GM21723 (cell line): ENCODE results near the gene DPP7.

ENCODE experiments used
- ATAC-seq: cut with Tn5 transposase; IDR thresholded peaks from one replicate; pipeline ENCODE4 v1.9.1; 2021; ENCODE audit warnings: mild to moderate bottlenecking, moderate library complexity; ENCODE audit not compliant: unreplicated experiment

DPP7 gene

GRCh38 chr9:137112564-137113384 is 1.8 kb downstream of the DPP7 start:
- no peak for ATAC-seq

GRCh38 chr9:137111788-137112563 is 2.6 kb downstream of the DPP7 start:
- ATAC-seq = no peak

- ATAC-seq = no peak
Observed at GRCh38 chr9:137110911-137111787, 3.4 kb downstream of the DPP7 start.

- no peak for ATAC-seq
Observed at GRCh38 chr9:137110147-137110910, 4.2 kb downstream of the DPP7 start.

- no peak for ATAC-seq
Observed at GRCh38 chr9:137109250-137110146, 5.0 kb downstream of the DPP7 start.

GRCh38 chr9:137108608-137109249 is 5.8 kb downstream of the DPP7 start:
- ATAC-seq = no peak

- no peak for ATAC-seq
Observed at GRCh38 chr9:137107982-137108381, 6.6 kb downstream of the DPP7 start.

- no peak for ATAC-seq
Observed at GRCh38 chr9:137107312-137107921, 7.1 kb downstream of the DPP7 start.

GRCh38 chr9:137106662-137107250 is 7.8 kb downstream of the DPP7 start:
- ATAC-seq = no peak

- ATAC-seq = no peak
Observed at GRCh38 chr9:137105814-137106661, 8.5 kb downstream of the DPP7 start.

- no peak for ATAC-seq
Observed at GRCh38 chr9:137103206-137103999, 11.1 kb downstream of the DPP7 start.

- no peak for ATAC-seq
Observed at GRCh38 chr9:137099231-137099630, 15.3 kb downstream of the DPP7 start.

- ATAC-seq = no peak
Observed at GRCh38 chr9:137097761-137098462, 16.6 kb downstream of the DPP7 start.

- no peak for ATAC-seq
Observed at GRCh38 chr9:137096785-137097546, 17.6 kb downstream of the DPP7 start.
